K562 (cell line): Measurements from ENCODE around the gene MAP4K1. TPM values are rescaled to one million over a fixed set of nuclear protein-coding genes. Genes with fewer than 3 reads are reported as not detected.

Experiments used
- DDX20 ChIP-seq: fragments of 450-650 bp; IDR thresholded peaks from 2 replicates; pipeline ENCODE4 v1.6.1; 2016; ENCODE audit warnings: missing genetic modification characterization, low read depth, mild to moderate bottlenecking, missing compliant biosample characterization, moderate library complexity
- DLX4 ChIP-seq: fragments of 250-450 bp; sonication (Bioruptor Pico); IDR thresholded peaks from 2 replicates; pipeline ENCODE4 v1.6.1; 2021; ENCODE audit warnings: mild to moderate bottlenecking
- ELF2 ChIP-seq: fragments of 250-450 bp; sonication (Bioruptor Pico); IDR thresholded peaks from 2 replicates; pipeline ENCODE4 v1.5.0; 2021; ENCODE audit warnings: mild to moderate bottlenecking
- EP400 ChIP-seq: fragments of 450-650 bp; IDR thresholded peaks from 2 replicates; pipeline ENCODE4 v1.6.1; 2017; ENCODE audit warnings: antibody characterized with exemption, mild to moderate bottlenecking, moderate library complexity
- HMGN3 ChIP-seq: IDR thresholded peaks from 2 replicates; pipeline ENCODE4 v1.6.1; 2011; ENCODE audit warnings: borderline replicate concordance, low read depth, mild to moderate bottlenecking, mixed read lengths, low read length; ENCODE audit not compliant: insufficient read length; ENCODE audit errors: extremely low read depth
- ILK ChIP-seq: fragments of 450-650 bp; IDR thresholded peaks from 2 replicates; pipeline ENCODE4 v1.6.1; 2016; ENCODE audit warnings: missing genetic modification characterization, low read depth, mild to moderate bottlenecking, missing compliant biosample characterization, moderate library complexity, borderline replicate concordance
- MNT ChIP-seq, 2 experiments: fragments of 450-650 bp; conservative IDR thresholded peaks; 2 replicates each; pipeline ENCODE4 v1.6.1; 2017; ENCODE audit warnings: mild to moderate bottlenecking in 2 of 2, moderate library complexity in 2 of 2
- OTX1 ChIP-seq: fragments of 450-650 bp; formaldehyde crosslinking; IDR thresholded peaks from 2 replicates; pipeline ENCODE4 v1.4.0; 2022; ENCODE audit warnings: mild to moderate bottlenecking
- PRDM10 ChIP-seq: fragments of 450-650 bp; IDR thresholded peaks from 2 replicates; pipeline ENCODE4 v1.6.1; 2018; ENCODE audit not compliant: partially characterized antibody
- PTTG1 ChIP-seq: fragments of 450-650 bp; IDR thresholded peaks from 2 replicates; pipeline ENCODE4 v1.6.1; 2016; ENCODE audit warnings: low read depth, mild to moderate bottlenecking, missing genetic modification characterization, missing compliant biosample characterization
- RERE ChIP-seq: sonication (generic); formaldehyde crosslinking; IDR thresholded peaks from 2 replicates; pipeline ENCODE4 v1.8.0; 2023; ENCODE audit warnings: missing genetic modification reagents, mild to moderate bottlenecking, borderline replicate concordance
- RFX7 ChIP-seq: fragments of 250-450 bp; sonication (Bioruptor Pico); IDR thresholded peaks from 2 replicates; pipeline ENCODE4 v1.5.1; 2021; ENCODE audit warnings: mild to moderate bottlenecking
- TEAD1 ChIP-seq, 2 experiments: fragments of 450-650 bp in 1 of 2; sonication (generic) in 1 of 2; formaldehyde crosslinking; IDR thresholded peaks; 2 replicates each; pipeline versions ENCODE4 v1.4.0 to v1.8.0; 2020 to 2022; ENCODE audit warnings: mild to moderate bottlenecking in 2 of 2, missing genetic modification reagents in 1 of 2
- ZNF133 ChIP-seq: fragments of 250-450 bp; sonication (Bioruptor Pico); IDR thresholded peaks from 2 replicates; pipeline ENCODE4 v1.4.0; 2020; ENCODE audit warnings: mild to moderate bottlenecking
- ZNF507 ChIP-seq: conservative IDR thresholded peaks from 2 replicates; pipeline ENCODE4 v1.6.1; 2017; ENCODE audit warnings: missing genetic modification characterization, missing compliant biosample characterization
- ZNF778 ChIP-seq: fragments of 450-650 bp; formaldehyde crosslinking; IDR thresholded peaks from 2 replicates; pipeline ENCODE4 v1.4.0; 2020; ENCODE audit warnings: mild to moderate bottlenecking, moderate library complexity
- polyA plus RNA-seq, 8 experiments: library from polyadenylated mRNA; depleted of rRNA in 4 of 8; stranded (reverse) in 5 of 8; unstranded in 3 of 8; fragments of >200 nt; fragmentation: Nextera tagmentation in 2 of 8; fragmentation: Illumina TruSeq in 1 of 8; extraction: Ambion mirVana in 2 of 8; extraction: Trizol in 1 of 8; gene quantifications; 2 replicates each; pipeline versions ENCODE4 v1.2.1 to v1.2.3, GENCODE V29; 2011 to 2014; ENCODE audit warnings: inconsistent platforms in 1 of 8, missing spikeins in 1 of 8
- total RNA-seq, 7 experiments: library from RNA; depleted of rRNA in 6 of 7; stranded (reverse); fragments of >200 nt in 6 of 7; fragmentation: Illumina TruSeq in 2 of 7; extraction: Trizol in 2 of 7; gene quantifications; 2 replicates each; pipeline versions ENCODE4 v1.2.1 to v1.2.3, GENCODE V29; 2011 to 2021; ENCODE audit warnings: low replicate concordance in 1 of 7

Gene MAP4K1
- total and polyA plus RNA-seq, 9 of the 15 experiments (the other 6 are each of a cell fraction or from before 2014, with no cell fraction given) = 0.14 to 3.2 (median 0.73) TPM; not detected in 1

- TF ChIP-seq ILK (tag) (no peak), ZNF133 (no peak), TEAD1 (CRISPR knock-in tag; IDR thresholded peaks at IDR 0.05) (0 out of 4 replicates have a peak, but pooled peaks of 1 of the 2 experiments have one; percentile 32), HMGN3 (peak; percentile 88), OTX1 (0 out of 2 replicates have a peak, but pooled peaks have one; percentile 53), ZNF507 (tag) (no peak), PRDM10 (no peak), RFX7 (CRISPR knock-in tag) (no peak), ZNF778 (CRISPR knock-in tag) (no peak), DLX4 (CRISPR knock-in tag) (no peak), ELF2 (no peak), PTTG1 (tag) (no peak), MNT (conservative IDR thresholded peaks at IDR 0.05) (peak; percentile 95 to 97), DDX20 (no peak), EP400 (peak; percentile 86), RERE (no peak)
Observed at GRCh38 chr19:38618590-38619360, 1.0 kb upstream of the MAP4K1 start, which contains the start of gene EIF3K (continued).
